Natural killer cell treated with Interleukin-12 subunit alpha and Interleukin-12 subunit beta and Interleukin-15 and Interleukin-18, amount 100 ng/mL, for 72 hours (primary cell): Measurements from ENCODE around the gene HLA-DPB1. TPM values are rescaled to one million over a fixed set of nuclear protein-coding genes. Genes with fewer than 3 reads are reported as not detected.
A peak's percentile ranks its signal among the peaks of the same experiment; 100 is the strongest.
"Not testable (repeated sequence)": the region's sequence is repeated elsewhere in the genome, so short reads cannot be mapped to it uniquely, and the experiment has no call there.

Source experiments
- ATAC-seq, 2 donors: fragments of 150-1000 bp; cut with Tn5 transposase in 1 of 2; sonication (Bioruptor Pico), chemical (Tn5 transposase) in 1 of 2; 2 replicates each; pipeline ENCODE4 v1.10.0; 2021
- DNase-seq: peaks from one replicate; pipeline ENCODE4 v3.0.0; 2022; ENCODE audit warnings: low spot score
- H3K27ac Mint-ChIP-seq, 2 donors: 1 replicate in 1 of 2; 2 replicates in 1 of 2; pipeline ENCODE4 v1.8.0; 2022; ENCODE audit warnings: mixed read lengths in 2 of 2, mild to moderate bottlenecking in 1 of 2, moderate library complexity in 1 of 2
- H3K27me3 Mint-ChIP-seq, 2 donors: 1 replicate in 1 of 2; 2 replicates in 1 of 2; pipeline ENCODE4 v1.8.0; 2022; ENCODE audit warnings: mixed read lengths in 2 of 2
- H3K36me3 Mint-ChIP-seq: one replicate; pipeline ENCODE4 v1.8.0; 2022; ENCODE audit warnings: mixed read lengths
- H3K4me1 Mint-ChIP-seq, 2 donors: 1 replicate in 1 of 2; 2 replicates in 1 of 2; pipeline ENCODE4 v1.8.0; 2022; ENCODE audit warnings: low read depth in 2 of 2, mixed read lengths in 2 of 2, mild to moderate bottlenecking in 1 of 2
- H3K4me3 Mint-ChIP-seq: one replicate; pipeline ENCODE4 v1.8.0; 2022; ENCODE audit warnings: mixed read lengths
- H3K9me3 Mint-ChIP-seq: 2 replicates; pipeline ENCODE4 v1.8.0; 2022; ENCODE audit warnings: mixed read lengths
- total RNA-seq, 2 donors: library from RNA; stranded (reverse); gene quantifications; one replicate each; pipeline ENCODE4 v1.2.3, GENCODE V29; 2022

HLA-DPB1 gene
- total RNA-seq, 2 donors from 2014 or later = 14.7 to 93.6 TPM

- Mint-ChIP-seq H3K36me3 (peaks cover 32% of the 10 kb centered on the region), H3K4me1 (no peaks in the 10 kb centered on the region), H3K27ac (no peak overlapping the region), H3K27me3 (peaks cover 31 to 34% of the 10 kb centered on the region in 2 donors), H3K9me3 (peaks cover 11% of the 10 kb centered on the region), H3K4me3 (no peak overlapping the region)
- ATAC-seq (no peak), DNase-seq (no peak)
Measured at GRCh38 chr6:33095681-33096080, 19.9 kb downstream of the HLA-DPB1 start.

- DNase-seq, H3K4me1 Mint-ChIP-seq, H3K4me3 Mint-ChIP-seq, ATAC-seq, H3K27ac Mint-ChIP-seq: not testable (repeated sequence)
- Mint-ChIP-seq H3K9me3 (peaks cover 21% of the 10 kb centered on the region), H3K27me3 (peaks cover 38 to 41% of the 10 kb centered on the region in 2 donors), H3K36me3 (peaks cover 42% of the 10 kb centered on the region)
Measured at GRCh38 chr6:33101121-33101737, 25.4 kb downstream of the HLA-DPB1 start.

GRCh38 chr6:33103776-33104175 is 28.0 kb downstream of the HLA-DPB1 start:
- Mint-ChIP-seq H3K4me1 (peaks cover 0 to 6% of the 10 kb centered on the region in 2 donors), H3K27ac (no peak overlapping the region), H3K9me3 (peaks cover 16% of the 10 kb centered on the region), H3K27me3 (peaks cover 33 to 44% of the 10 kb centered on the region in 2 donors), H3K36me3 (peaks cover 28% of the 10 kb centered on the region), H3K4me3 (no peak overlapping the region)
- DNase-seq = no peak
- ATAC-seq = no peak

GRCh38 chr6:33104887-33105286 is 29.1 kb downstream of the HLA-DPB1 start:
- no peak overlapping the region for H3K4me3 Mint-ChIP-seq
- H3K27me3 Mint-ChIP-seq = peaks cover 35 to 46% of the 10 kb centered on the region in 2 donors
- ATAC-seq (no peak), DNase-seq (no peak)
- no peak overlapping the region for H3K27ac Mint-ChIP-seq
- H3K4me1 Mint-ChIP-seq = peaks cover 0 to 6% of the 10 kb centered on the region in 2 donors
- H3K9me3 Mint-ChIP-seq = peaks cover 14% of the 10 kb centered on the region
- H3K36me3 Mint-ChIP-seq = peaks cover 18% of the 10 kb centered on the region

GRCh38 chr6:33105386-33105785 is 29.6 kb downstream of the HLA-DPB1 start:
- Mint-ChIP-seq H3K4me1 (peaks cover 0 to 6% of the 10 kb centered on the region in 2 donors), H3K4me3 (no peak overlapping the region), H3K9me3 (peaks cover 13% of the 10 kb centered on the region), H3K36me3 (peaks cover 13% of the 10 kb centered on the region), H3K27me3 (peaks cover 38 to 50% of the 10 kb centered on the region in 2 donors), H3K27ac (no peak overlapping the region)
- DNase-seq = no peak
- ATAC-seq = no peak

GRCh38 chr6:33105916-33106871 is 30.4 kb downstream of the HLA-DPB1 start:
- ATAC-seq (no peak), DNase-seq (no peak)
- Mint-ChIP-seq H3K9me3 (peaks cover 7% of the 10 kb centered on the region), H3K27me3 (peaks cover 42 to 58% of the 10 kb centered on the region in 2 donors), H3K4me3 (no peak overlapping the region), H3K4me1 (peaks cover 0 to 6% of the 10 kb centered on the region in 2 donors), H3K27ac (no peak overlapping the region), H3K36me3 (peaks cover 7% of the 10 kb centered on the region)

GRCh38 chr6:33107641-33108040 is 31.9 kb downstream of the HLA-DPB1 start:
- Mint-ChIP-seq H3K27ac (no peak overlapping the region), H3K9me3 (peaks cover 4% of the 10 kb centered on the region), H3K36me3 (no peaks in the 10 kb centered on the region), H3K4me3 (no peak overlapping the region), H3K27me3 (peaks cover 38 to 58% of the 10 kb centered on the region in 2 donors), H3K4me1 (peaks cover 0 to 6% of the 10 kb centered on the region in 2 donors)
- ATAC-seq (no peak), DNase-seq (no peak)

- Mint-ChIP-seq H3K27me3 (peaks cover 42 to 58% of the 10 kb centered on the region in 2 donors), H3K4me1 (peaks cover 0 to 6% of the 10 kb centered on the region in 2 donors), H3K27ac (no peak overlapping the region), H3K36me3 (no peaks in the 10 kb centered on the region), H3K9me3 (peaks cover 4% of the 10 kb centered on the region), H3K4me3 (no peak overlapping the region)
- DNase-seq (no peak), ATAC-seq (no peak)
Measured at GRCh38 chr6:33108307-33108706, 32.5 kb downstream of the HLA-DPB1 start.

- no peaks in the 10 kb centered on the region for H3K36me3 Mint-ChIP-seq
- H3K27me3 Mint-ChIP-seq = peaks cover 55 to 68% of the 10 kb centered on the region in 2 donors
- DNase-seq = no peak
- H3K27ac Mint-ChIP-seq = no peak overlapping the region
- H3K9me3 Mint-ChIP-seq = no peaks in the 10 kb centered on the region
- ATAC-seq = peak; percentile 77 to 87
- peaks cover 0 to 5% of the 10 kb centered on the region in 2 donors for H3K4me1 Mint-ChIP-seq
- no peak overlapping the region for H3K4me3 Mint-ChIP-seq
Measured at GRCh38 chr6:33112148-33112547, 36.4 kb downstream of the HLA-DPB1 start.

GRCh38 chr6:33113755-33114154 is 38.0 kb downstream of the HLA-DPB1 start:
- H3K27ac Mint-ChIP-seq = no peak overlapping the region
- no peaks in the 10 kb centered on the region for H3K36me3 Mint-ChIP-seq

GRCh38 chr6:33114406-33114805 is 38.6 kb downstream of the HLA-DPB1 start:
- no peak for ATAC-seq
- Mint-ChIP-seq H3K4me3 (no peak overlapping the region), H3K27ac (no peak overlapping the region), H3K27me3 (peaks cover 54 to 69% of the 10 kb centered on the region in 2 donors), H3K4me1 (peaks cover 6 to 11% of the 10 kb centered on the region in 2 donors), H3K36me3 (no peaks in the 10 kb centered on the region), H3K9me3 (no peaks in the 10 kb centered on the region)
- DNase-seq = no peak

More at GRCh38 chr6:33113755-33114154, 38.0 kb downstream of the HLA-DPB1 start:
- peaks cover 6 to 11% of the 10 kb centered on the region in 2 donors for H3K4me1 Mint-ChIP-seq
- H3K27me3 Mint-ChIP-seq = peaks cover 55 to 74% of the 10 kb centered on the region in 2 donors
- peak in 1 of 2 donors; percentile 32 for ATAC-seq
- no peak overlapping the region for H3K4me3 Mint-ChIP-seq
- H3K9me3 Mint-ChIP-seq = no peaks in the 10 kb centered on the region
- DNase-seq = no peak

- Mint-ChIP-seq H3K27me3 (peaks cover 48 to 52% of the 10 kb centered on the region in 2 donors), H3K4me1 (peaks cover 6 to 11% of the 10 kb centered on the region in 2 donors), H3K4me3 (no peak overlapping the region), H3K36me3 (no peaks in the 10 kb centered on the region), H3K27ac (no peak overlapping the region), H3K9me3 (no peaks in the 10 kb centered on the region)
- ATAC-seq (no peak), DNase-seq (no peak)
Measured at GRCh38 chr6:33116417-33116816, 40.6 kb downstream of the HLA-DPB1 start.

- no peaks in the 10 kb centered on the region for H3K9me3 Mint-ChIP-seq
Measured at GRCh38 chr6:33116841-33117711, 41.3 kb downstream of the HLA-DPB1 start.

More at GRCh38 chr6:33116841-33117711, 41.3 kb downstream of the HLA-DPB1 start:
- no peak for DNase-seq
- Mint-ChIP-seq H3K4me3 (no peak overlapping the region), H3K4me1 (peaks cover 6 to 11% of the 10 kb centered on the region in 2 donors), H3K36me3 (no peaks in the 10 kb centered on the region), H3K27me3 (peaks cover 51 to 52% of the 10 kb centered on the region in 2 donors), H3K27ac (no peak overlapping the region)
- ATAC-seq = peak; percentile 9 to 31
